Uterus (tissue), 4 donors: Measurements from ENCODE around the gene SF1. TPM values are rescaled to one million over a fixed set of nuclear protein-coding genes. Genes with fewer than 3 reads are reported as not detected.

ENCODE experiments used
- DNase-seq, 2 donors: peaks; one replicate each; pipeline ENCODE4 v3.0.0-alpha.2; 2019 to 2020
- H3K27ac ChIP-seq, 2 donors: fragments of 200-600 bp; sonication (generic); 1 replicate in 1 of 2; 2 replicates in 1 of 2; pipeline ENCODE4 v1.5.1; 2016 to 2018
- H3K27me3 ChIP-seq, 2 donors: fragments of 200-600 bp; sonication (generic); one replicate each; pipeline ENCODE4 v1.5.1; 2018 to 2019; ENCODE audit warnings: control low read depth in 1 of 2
- H3K36me3 ChIP-seq, 2 donors: fragments of 200-600 bp; sonication (generic); one replicate each; pipeline ENCODE4 v1.5.1; 2019; ENCODE audit warnings: control low read depth in 1 of 2
- H3K4me1 ChIP-seq, 2 donors: fragments of 200-600 bp; sonication (generic); one replicate each; pipeline ENCODE4 v1.5.1; 2018 to 2019; ENCODE audit warnings: control low read depth in 1 of 2
- H3K4me3 ChIP-seq, 2 donors: fragments of 200-600 bp; sonication (generic); 1 replicate in 1 of 2; 2 replicates in 1 of 2; pipeline ENCODE4 v1.5.1; 2018 to 2019; ENCODE audit warnings: mild to moderate bottlenecking in 1 of 2
- H3K9me3 ChIP-seq, 2 donors: fragments of 200-600 bp; sonication (generic); one replicate each; pipeline ENCODE4 v1.5.1; 2019; ENCODE audit warnings: control low read depth in 1 of 2
- POLR2A ChIP-seq, 2 donors: fragments of 450-650 bp; IDR thresholded peaks; one replicate each; pipeline ENCODE4 v1.6.1; 2016; ENCODE audit warnings: antibody characterized with exemption in 2 of 2, mild to moderate bottlenecking in 1 of 2, moderate library complexity in 1 of 2
- intact Hi-C: fragments of 100-400 bp; cut with DNase I; formaldehyde crosslinking; loops from one replicate; pipeline ENCODE4 v1.15.1; 2023; ENCODE audit warnings: low total_unique reads
- total RNA-seq, 4 donors: library from RNA; depleted of rRNA in 3 of 4; stranded (reverse); fragments of >200 nt in 3 of 4; gene quantifications; one replicate each; pipeline versions ENCODE4 v1.1.0 to v1.2.4, GENCODE V29; 2014 to 2023
- TF ChIP-seq, protein P1 (sequence below), 4 experiments: fragments of 200-600 bp in 2 of 4; fragments of 450-650 bp in 2 of 4; sonication (generic) in 2 of 4; IDR thresholded peaks; one replicate each; pipeline ENCODE4 v1.5.1; 2016 to 2019; ENCODE audit warnings: antibody characterized with exemption in 4 of 4, mild to moderate bottlenecking in 2 of 4, moderate library complexity in 1 of 4
- donor health status: DM: yes; HTN: yes; CAD: no.

SF1 gene
- total RNA-seq, 4 donors from 2014 or later, result 62.0 to 374 (median 219) TPM

DNA sequence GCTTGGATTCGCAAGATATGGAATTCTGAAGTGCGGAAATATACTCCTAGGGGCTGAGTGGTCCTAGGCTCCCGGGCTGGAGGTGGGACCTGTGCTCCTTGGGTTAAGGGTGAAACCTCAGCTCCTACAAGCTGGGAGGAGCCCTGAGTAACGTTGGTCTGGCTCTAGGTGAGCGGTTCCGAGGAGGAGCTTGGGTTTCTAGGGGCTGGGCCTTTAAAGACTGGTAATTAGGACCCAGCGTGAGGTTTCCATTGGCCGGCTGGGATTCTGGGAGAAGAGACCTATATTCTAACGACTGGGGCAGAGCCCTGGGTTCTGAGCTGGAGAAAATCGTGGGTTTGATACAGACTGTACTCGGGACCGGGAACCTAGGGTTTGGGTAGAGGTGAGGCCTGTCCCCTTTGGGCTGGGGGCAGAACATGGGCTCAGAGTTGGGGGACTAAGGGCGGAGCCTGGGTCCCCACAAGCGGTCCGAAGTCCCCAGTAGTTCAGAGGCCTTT is 25.6 kb upstream of the SF1 start:
- peak overlapping the region; percentile 59 to 73 for H3K4me3 ChIP-seq
- intact Hi-C loops, result no loop called here
- peak in 1 of 2 donors; percentile 21 for TF ChIP-seq POLR2A (IDR thresholded peaks at IDR 0.05)
- TF ChIP-seq, protein P1, sequence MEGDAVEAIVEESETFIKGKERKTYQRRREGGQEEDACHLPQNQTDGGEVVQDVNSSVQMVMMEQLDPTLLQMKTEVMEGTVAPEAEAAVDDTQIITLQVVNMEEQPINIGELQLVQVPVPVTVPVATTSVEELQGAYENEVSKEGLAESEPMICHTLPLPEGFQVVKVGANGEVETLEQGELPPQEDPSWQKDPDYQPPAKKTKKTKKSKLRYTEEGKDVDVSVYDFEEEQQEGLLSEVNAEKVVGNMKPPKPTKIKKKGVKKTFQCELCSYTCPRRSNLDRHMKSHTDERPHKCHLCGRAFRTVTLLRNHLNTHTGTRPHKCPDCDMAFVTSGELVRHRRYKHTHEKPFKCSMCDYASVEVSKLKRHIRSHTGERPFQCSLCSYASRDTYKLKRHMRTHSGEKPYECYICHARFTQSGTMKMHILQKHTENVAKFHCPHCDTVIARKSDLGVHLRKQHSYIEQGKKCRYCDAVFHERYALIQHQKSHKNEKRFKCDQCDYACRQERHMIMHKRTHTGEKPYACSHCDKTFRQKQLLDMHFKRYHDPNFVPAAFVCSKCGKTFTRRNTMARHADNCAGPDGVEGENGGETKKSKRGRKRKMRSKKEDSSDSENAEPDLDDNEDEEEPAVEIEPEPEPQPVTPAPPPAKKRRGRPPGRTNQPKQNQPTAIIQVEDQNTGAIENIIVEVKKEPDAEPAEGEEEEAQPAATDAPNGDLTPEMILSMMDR (IDR thresholded peaks at IDR 0.05), result no peak
- peak overlapping the region; percentile 92 to 96 for H3K27ac ChIP-seq
- H3K4me1 ChIP-seq, result peaks cover 6 to 8% of the 10 kb centered on the region in 2 donors
- H3K9me3 ChIP-seq, result no peaks in the 10 kb centered on the region
- DNase-seq, result peak in 1 of 2 donors; percentile 37
- H3K36me3 ChIP-seq, result no peaks in the 10 kb centered on the region
- no peaks in the 10 kb centered on the region for H3K27me3 ChIP-seq

DNA sequence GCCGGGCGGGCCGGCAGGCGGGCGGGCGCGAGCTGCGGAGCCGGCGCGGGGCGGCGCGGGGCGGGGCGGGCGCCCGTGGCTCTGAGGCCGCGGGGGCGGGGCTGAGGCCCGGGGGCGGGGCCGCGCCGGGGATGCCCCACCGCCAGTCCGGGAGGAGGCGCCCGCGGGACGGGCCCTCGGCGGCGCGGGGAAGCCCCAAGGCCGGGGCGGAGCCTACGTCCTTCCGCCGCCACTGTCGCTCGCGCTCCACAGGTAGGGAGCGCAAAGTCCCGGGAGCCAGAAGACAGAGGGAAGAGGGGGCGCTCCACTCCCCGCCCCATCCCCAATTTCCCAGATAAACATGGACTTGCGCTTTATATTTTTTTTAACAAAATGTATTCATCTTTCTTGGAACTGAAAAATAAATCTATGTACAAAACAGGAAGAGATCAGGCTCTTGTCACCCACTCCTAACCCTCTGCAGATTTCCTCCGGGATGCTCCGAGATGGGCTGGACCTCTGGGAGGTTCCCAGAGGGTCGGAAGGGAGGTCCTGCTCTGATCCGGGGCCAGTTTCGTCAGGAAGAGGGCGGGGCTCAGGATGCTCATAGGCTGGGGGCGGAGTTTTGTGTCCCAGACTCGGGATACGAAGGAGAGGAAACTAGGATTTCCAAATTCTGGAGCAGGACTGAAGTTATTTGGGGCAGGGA is 25.0 kb upstream of the SF1 start, which contains the start of gene MAP4K2:
Gene MAP4K2, minus strand, starts transcription at position 57 of the 688 bp plus-strand sequence. CDS start 65 bp downstream, outside the sequence.
- intact Hi-C loops, result no loop called here
- peaks cover 6 to 8% of the 10 kb centered on the region in 2 donors for H3K4me1 ChIP-seq

DNA sequence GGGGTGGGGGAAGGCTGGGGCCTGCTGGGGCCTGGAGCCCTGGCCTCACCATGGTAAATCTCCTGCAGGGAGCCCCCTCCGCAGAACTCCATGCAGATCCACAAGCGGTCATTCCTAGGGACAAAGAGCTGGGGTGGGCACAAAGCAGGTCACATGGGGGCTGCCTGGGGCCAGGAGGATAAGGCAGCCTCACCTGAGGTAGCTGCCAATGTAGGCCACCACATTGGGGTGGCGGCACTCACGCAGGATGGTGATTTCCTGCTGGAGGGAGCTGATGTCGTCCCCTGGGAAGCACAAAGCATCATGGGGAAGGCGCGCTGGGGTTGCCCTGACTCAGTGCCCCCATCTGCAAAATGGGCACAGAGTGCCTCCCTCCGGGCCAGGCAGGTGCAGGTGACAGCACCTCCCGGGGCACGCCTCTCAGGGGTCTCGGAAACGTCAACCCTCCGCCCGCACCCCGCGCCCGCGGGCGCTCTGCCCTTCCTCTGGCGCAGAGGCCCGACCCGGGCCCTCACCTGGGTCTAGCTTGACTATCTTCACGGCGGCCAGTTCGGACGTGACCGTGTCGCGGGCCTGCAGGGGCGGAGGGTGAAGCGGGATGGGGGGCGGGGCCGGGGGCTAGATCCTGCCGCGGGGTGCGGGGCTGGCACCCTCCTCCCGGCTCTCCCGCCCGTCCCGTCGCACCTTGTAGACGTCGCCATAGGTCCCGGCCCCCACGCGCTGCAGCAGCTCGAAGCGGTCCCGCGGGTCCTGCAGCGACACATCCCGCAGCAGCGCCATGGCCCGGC is 24.2 kb upstream of the SF1 start:
- Histone ChIP-seq H3K4me3 (peak overlapping the region; percentile 52 to 56), H3K9me3 (no peaks in the 10 kb centered on the region), H3K36me3 (no peaks in the 10 kb centered on the region), H3K27me3 (no peaks in the 10 kb centered on the region), H3K4me1 (peaks cover 6 to 8% of the 10 kb centered on the region in 2 donors), H3K27ac (peak overlapping the region; percentile 92 to 96)
- peak; percentile 52 to 61 for DNase-seq
- intact Hi-C loops, result no loop called here
- TF ChIP-seq POLR2A (IDR thresholded peaks at IDR 0.05), result no peak
- TF ChIP-seq, protein P1 (IDR thresholded peaks at IDR 0.05), result no peak

More for the DNA sequence above, 25.0 kb upstream of the SF1 start, which contains the start of gene MAP4K2:
- no peaks in the 10 kb centered on the region for H3K27me3 ChIP-seq
- peak; percentile 91 to 95 for DNase-seq
- H3K36me3 ChIP-seq, result no peaks in the 10 kb centered on the region
- H3K9me3 ChIP-seq, result no peaks in the 10 kb centered on the region
- peak within 1 kb of the TSS; percentile 92 to 96 for H3K27ac ChIP-seq
- peak within 1 kb of the TSS; percentile 59 to 73 for H3K4me3 ChIP-seq
- TF ChIP-seq, protein P1 (IDR thresholded peaks at IDR 0.05), result peak in 2 of 4 experiments; percentile 24 to 44
- TF ChIP-seq POLR2A (IDR thresholded peaks at IDR 0.05), result no peak

DNA sequence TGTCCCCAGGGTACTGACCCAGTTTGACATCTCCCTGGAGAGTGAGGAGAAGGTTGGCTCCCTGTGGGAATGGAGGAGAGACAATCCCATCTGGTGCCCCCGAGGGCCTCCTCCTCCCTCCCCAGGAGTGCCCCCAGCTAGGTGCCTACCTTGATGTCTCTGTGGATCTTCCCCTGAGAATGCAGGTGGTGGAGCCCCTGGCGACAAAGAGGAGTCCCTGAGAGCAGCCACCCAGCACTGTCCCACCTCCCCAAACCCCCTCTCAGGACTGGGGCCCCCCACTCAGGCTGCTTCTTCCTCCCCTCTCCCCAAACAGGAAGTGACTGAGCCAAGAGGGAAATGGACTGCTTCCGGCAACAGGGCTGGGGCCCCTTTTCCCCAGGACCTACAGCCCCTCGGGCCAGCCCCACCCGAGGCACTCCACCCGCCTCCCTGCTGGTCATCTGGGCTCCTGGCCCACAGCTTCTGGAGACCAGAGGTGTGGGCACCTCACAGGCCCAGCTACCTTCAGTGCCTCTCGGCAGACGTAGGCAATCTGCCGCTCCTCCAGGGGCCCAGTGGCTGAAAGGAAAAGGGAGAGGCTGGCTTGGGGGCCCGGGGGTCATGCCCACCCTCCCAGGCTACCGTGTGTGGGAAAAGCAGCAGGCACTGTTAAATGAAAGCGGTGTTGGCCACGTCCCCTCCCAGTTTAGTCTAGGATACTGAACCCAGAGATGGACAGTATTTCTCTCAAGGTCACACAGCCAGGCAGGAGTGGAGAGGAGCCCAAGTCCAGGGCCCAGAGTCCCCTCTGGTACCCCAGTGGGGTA is 23.4 kb upstream of the SF1 start:
- Histone ChIP-seq H3K27me3 (no peaks in the 10 kb centered on the region), H3K27ac (peak overlapping the region; percentile 92 to 96), H3K4me3 (peak overlapping the region in 1 of 2 donors; percentile 52), H3K36me3 (no peaks in the 10 kb centered on the region), H3K9me3 (no peaks in the 10 kb centered on the region), H3K4me1 (peaks cover 6 to 8% of the 10 kb centered on the region in 2 donors)
- no peak for DNase-seq
- TF ChIP-seq, protein P1 (IDR thresholded peaks at IDR 0.05), result no peak
- no peak for TF ChIP-seq POLR2A (IDR thresholded peaks at IDR 0.05)
- intact Hi-C loops, result no loop called here
